Osteoblast (primary cell): ENCODE results near the gene IMP3. TPM values are rescaled to one million over a fixed set of nuclear protein-coding genes. Genes with fewer than 3 reads are reported as not detected.
A peak's percentile ranks its signal among the peaks of the same experiment; 100 is the strongest.

Source experiments
- DNase-seq: peaks from one replicate; pipeline ENCODE4 v3.0.0; 2011; ENCODE audit warnings: low spot score, mixed read lengths; ENCODE audit not compliant: insufficient read length; ENCODE audit errors: missing footprints
- H2AFZ ChIP-seq: 2 replicates; pipeline ENCODE4 v1.6.0; 2011; ENCODE audit warnings: mild to moderate bottlenecking, low read length
- H3K27ac ChIP-seq: 2 replicates; pipeline ENCODE4 v1.5.1; 2011; ENCODE audit warnings: mild to moderate bottlenecking, low read depth, low read length, moderate library complexity
- H3K27me3 ChIP-seq: 2 replicates; pipeline ENCODE4 v1.6.0; 2012; ENCODE audit warnings: mild to moderate bottlenecking, control low read depth, inconsistent platforms, low read length, moderate library complexity; ENCODE audit not compliant: insufficient read depth
- H3K36me3 ChIP-seq: 2 replicates; pipeline ENCODE4 v1.5.1; 2011; ENCODE audit warnings: mild to moderate bottlenecking, low read length, control low read depth, moderate library complexity; ENCODE audit not compliant: insufficient read depth
- H3K4me1 ChIP-seq: 2 replicates; pipeline ENCODE4 v1.5.1; 2011; ENCODE audit warnings: mild to moderate bottlenecking, low read length, control low read depth, moderate library complexity; ENCODE audit not compliant: insufficient read depth
- H3K4me2 ChIP-seq: 2 replicates; pipeline ENCODE4 v1.6.0; 2011; ENCODE audit warnings: mild to moderate bottlenecking, low read length; ENCODE audit not compliant: insufficient read depth
- H3K4me3 ChIP-seq: fragments of 200-600 bp; sonication (generic); 3 replicates; pipeline ENCODE4 v1.5.1; 2012; ENCODE audit warnings: mild to moderate bottlenecking, low read length, inconsistent platforms; ENCODE audit not compliant: insufficient read depth
- H3K79me2 ChIP-seq: 2 replicates; pipeline ENCODE4 v1.6.0; 2012; ENCODE audit warnings: mild to moderate bottlenecking, low read length, control low read depth, inconsistent platforms; ENCODE audit not compliant: insufficient read depth
- H3K9me3 ChIP-seq: 2 replicates; pipeline ENCODE4 v1.5.1; 2011; ENCODE audit warnings: low read depth, low read length, control low read depth
- H4K20me1 ChIP-seq: 2 replicates; pipeline ENCODE4 v1.6.0; 2012; ENCODE audit warnings: mild to moderate bottlenecking, low read length, control low read depth; ENCODE audit not compliant: insufficient read depth
- total RNA-seq: library from RNA; depleted of rRNA; stranded (reverse); fragments of >200 nt; gene quantifications from 2 replicates; pipeline ENCODE4 v1.2.3, GENCODE V29; 2012
- TF ChIP-seq, protein P1 (sequence below): IDR thresholded peaks from 2 replicates; pipeline ENCODE4 v1.5.1; 2011; ENCODE audit warnings: mild to moderate bottlenecking, low read depth, low read length, moderate library complexity; ENCODE audit errors: extremely low read depth

Gene IMP3
- total RNA-seq, 1 donor: 64.4 TPM

DNA sequence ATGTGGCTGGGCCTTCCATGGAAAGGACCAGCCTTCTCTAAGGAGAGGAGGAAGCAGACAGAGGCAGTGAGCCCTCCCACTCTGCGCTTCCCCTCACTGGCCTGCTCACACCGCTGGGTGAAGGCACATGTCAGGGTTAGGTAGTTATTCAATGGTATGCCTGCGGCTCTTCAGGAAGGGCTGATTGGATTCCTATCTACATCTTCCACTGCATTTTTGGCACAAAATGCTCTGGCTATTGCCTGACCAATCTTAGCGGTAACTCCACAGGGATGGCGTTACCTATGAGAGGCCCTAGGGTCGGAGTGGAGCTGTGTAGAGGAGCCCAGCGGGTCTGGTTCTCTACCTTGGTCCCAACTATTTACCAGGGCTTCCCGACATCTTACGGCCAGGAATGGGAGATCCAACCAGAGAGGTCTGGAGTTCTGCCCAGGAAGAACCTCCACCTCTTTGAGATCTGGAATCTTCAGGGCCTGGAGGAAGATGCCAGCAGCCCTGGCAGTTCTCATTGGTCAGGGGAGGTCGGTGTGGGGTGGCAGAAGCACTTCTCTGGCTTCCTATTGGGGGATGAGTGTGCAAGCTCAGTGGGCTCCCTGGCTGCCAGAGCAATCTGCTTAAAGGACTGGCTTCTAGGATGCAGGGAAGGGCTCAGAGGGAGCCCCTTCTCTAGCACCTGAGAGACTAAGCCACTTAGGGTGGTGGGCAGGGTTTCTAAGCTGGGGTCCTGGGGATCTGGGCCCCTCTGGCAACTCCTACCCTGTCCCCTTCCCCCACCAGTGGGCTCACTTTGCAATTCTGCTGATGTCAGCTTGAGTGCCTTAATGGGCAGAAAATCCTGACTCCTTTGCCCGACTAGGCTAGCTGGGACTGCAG, 31.9 kb upstream of the IMP3 start:
- Histone ChIP-seq H3K4me3 (no peak overlapping the region), H3K27me3 (no peaks in the 10 kb centered on the region), H3K4me2 (peak overlapping the region; percentile 64), H3K4me1 (peaks cover 45% of the 10 kb centered on the region), H3K27ac (peak overlapping the region; percentile 93), H2AFZ (no peak overlapping the region), H3K79me2 (peaks cover 4% of the 10 kb centered on the region), H3K9me3 (no peaks in the 10 kb centered on the region), H3K36me3 (no peaks in the 10 kb centered on the region), H4K20me1 (no peaks in the 10 kb centered on the region)
- DNase-seq: peak; percentile 86
- TF ChIP-seq, protein P1, sequence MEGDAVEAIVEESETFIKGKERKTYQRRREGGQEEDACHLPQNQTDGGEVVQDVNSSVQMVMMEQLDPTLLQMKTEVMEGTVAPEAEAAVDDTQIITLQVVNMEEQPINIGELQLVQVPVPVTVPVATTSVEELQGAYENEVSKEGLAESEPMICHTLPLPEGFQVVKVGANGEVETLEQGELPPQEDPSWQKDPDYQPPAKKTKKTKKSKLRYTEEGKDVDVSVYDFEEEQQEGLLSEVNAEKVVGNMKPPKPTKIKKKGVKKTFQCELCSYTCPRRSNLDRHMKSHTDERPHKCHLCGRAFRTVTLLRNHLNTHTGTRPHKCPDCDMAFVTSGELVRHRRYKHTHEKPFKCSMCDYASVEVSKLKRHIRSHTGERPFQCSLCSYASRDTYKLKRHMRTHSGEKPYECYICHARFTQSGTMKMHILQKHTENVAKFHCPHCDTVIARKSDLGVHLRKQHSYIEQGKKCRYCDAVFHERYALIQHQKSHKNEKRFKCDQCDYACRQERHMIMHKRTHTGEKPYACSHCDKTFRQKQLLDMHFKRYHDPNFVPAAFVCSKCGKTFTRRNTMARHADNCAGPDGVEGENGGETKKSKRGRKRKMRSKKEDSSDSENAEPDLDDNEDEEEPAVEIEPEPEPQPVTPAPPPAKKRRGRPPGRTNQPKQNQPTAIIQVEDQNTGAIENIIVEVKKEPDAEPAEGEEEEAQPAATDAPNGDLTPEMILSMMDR: no peak

DNA sequence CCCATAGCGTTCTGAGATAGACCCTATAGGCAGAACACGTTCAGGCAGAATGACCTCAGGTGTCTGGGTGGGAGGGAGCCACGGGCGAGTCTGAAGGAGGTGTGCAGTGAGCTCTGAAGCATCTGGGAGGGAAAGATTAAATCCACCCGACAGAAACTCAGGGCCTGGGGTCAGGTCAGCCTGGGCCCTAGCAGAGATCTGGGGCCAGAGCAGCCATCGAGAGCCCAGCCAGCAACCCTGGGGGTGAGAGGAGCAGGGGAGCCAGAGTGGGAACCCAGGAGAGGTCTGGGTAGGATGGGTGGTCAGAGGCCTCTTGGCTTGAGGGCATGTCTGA, 29.8 kb upstream of the IMP3 start:
- Histone ChIP-seq H3K4me2 (no peak overlapping the region), H4K20me1 (no peaks in the 10 kb centered on the region), H3K27ac (peak overlapping the region; percentile 5), H3K9me3 (no peaks in the 10 kb centered on the region), H3K36me3 (no peaks in the 10 kb centered on the region), H3K79me2 (peaks cover 4% of the 10 kb centered on the region), H3K27me3 (no peaks in the 10 kb centered on the region), H3K4me3 (no peak overlapping the region), H2AFZ (no peak overlapping the region), H3K4me1 (peaks cover 59% of the 10 kb centered on the region)
- no peak for DNase-seq
- TF ChIP-seq, protein P1: no peak

DNA sequence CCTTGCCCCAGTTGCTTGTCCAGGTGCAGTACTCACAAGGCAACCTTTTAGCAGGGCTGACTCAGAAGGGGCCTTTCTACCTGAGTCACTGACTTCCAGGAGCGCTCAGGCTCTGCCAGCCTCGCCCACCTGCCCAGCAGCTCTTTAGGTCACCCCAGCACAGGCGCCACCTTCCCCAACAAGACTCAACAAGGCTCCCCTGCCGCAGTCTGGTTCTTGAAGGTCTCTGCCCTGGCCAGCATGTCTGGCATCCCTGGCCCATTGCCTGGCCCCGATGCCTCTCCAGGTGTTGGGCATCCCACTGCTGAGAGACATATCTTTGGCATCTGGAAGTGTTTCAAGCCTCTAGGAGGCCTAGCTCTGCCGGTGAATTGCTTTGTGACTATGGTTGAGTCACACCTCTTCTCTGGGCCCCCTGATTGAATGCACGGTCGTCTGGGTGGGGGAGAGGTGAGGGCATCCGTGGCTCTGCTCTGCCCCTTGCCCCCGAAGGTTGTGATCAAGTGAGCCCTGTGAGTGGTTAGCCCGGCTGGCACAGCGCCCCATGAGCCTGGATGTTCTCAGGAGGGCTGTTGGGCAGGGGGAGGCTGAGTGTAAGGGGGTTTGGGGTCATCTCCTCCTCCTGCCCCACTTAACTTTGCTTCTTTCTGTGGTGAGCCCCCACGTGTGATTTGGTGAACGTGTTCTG, 29.3 kb upstream of the IMP3 start:
- TF ChIP-seq, protein P1: no peak
- Histone ChIP-seq H2AFZ (no peak overlapping the region), H3K79me2 (peaks cover 8% of the 10 kb centered on the region), H3K27ac (no peak overlapping the region), H3K4me3 (no peak overlapping the region), H3K9me3 (no peaks in the 10 kb centered on the region), H3K4me1 (peaks cover 56% of the 10 kb centered on the region), H3K36me3 (no peaks in the 10 kb centered on the region), H3K4me2 (no peak overlapping the region), H4K20me1 (no peaks in the 10 kb centered on the region), H3K27me3 (no peaks in the 10 kb centered on the region)
- DNase-seq: peak; percentile 81
